AG09309 (cell line): ENCODE data around the gene SUPT3H.

ENCODE experiments used
- DNase-seq: peaks from one replicate; pipeline ENCODE4 v3.0.0-alpha.2; 2010; ENCODE audit warnings: low read depth
- H3K4me3 ChIP-seq: 2 replicates; pipeline ENCODE4 v1.5.1; 2011; ENCODE audit warnings: mild to moderate bottlenecking, low read depth, low read length, moderate library complexity; ENCODE audit not compliant: control insufficient read depth
- CTCF ChIP-seq: IDR thresholded peaks from 2 replicates; pipeline ENCODE4 v1.5.1; 2011; ENCODE audit warnings: mild to moderate bottlenecking, low read depth, low read length, inconsistent platforms; ENCODE audit not compliant: insufficient read depth, control insufficient read depth; ENCODE audit errors: missing control alignments

The SUPT3H gene

GRCh38 chr6:45054610-45055009 is 323.1 kb downstream of the SUPT3H start:
- no peak overlapping the region for H3K4me3 ChIP-seq
- no peak for TF ChIP-seq CTCF
- DNase-seq, result no peak

- DNase-seq, result no peak
- no peak for TF ChIP-seq CTCF
- no peak overlapping the region for H3K4me3 ChIP-seq
Measured at GRCh38 chr6:45052325-45052724, 325.4 kb downstream of the SUPT3H start.

- no peak for DNase-seq
Measured at GRCh38 chr6:45049188-45049843, 328.4 kb downstream of the SUPT3H start.

GRCh38 chr6:45047573-45047972 is 330.2 kb downstream of the SUPT3H start:
- no peak for DNase-seq
- H3K4me3 ChIP-seq, result no peak overlapping the region
- no peak for TF ChIP-seq CTCF

More at GRCh38 chr6:45049188-45049843, 328.4 kb downstream of the SUPT3H start:
- TF ChIP-seq CTCF, result no peak
- no peak overlapping the region for H3K4me3 ChIP-seq

GRCh38 chr6:45045253-45045601 is 332.5 kb downstream of the SUPT3H start:
- no peak for DNase-seq
- TF ChIP-seq CTCF, result no peak
- H3K4me3 ChIP-seq, result no peak overlapping the region

GRCh38 chr6:45044510-45045252 is 333.1 kb downstream of the SUPT3H start:
- H3K4me3 ChIP-seq, result no peak overlapping the region
- TF ChIP-seq CTCF, result no peak
- DNase-seq, result no peak
